Muscle of leg (tissue), 11 donors: Measurements from ENCODE around the gene DISC1. TPM values are rescaled to one million over a fixed set of nuclear protein-coding genes. Genes with fewer than 3 reads are reported as not detected.

ENCODE experiments used
- DNase-seq: peaks from one replicate; pipeline ENCODE4 v3.0.0; 2013
- H3K27ac ChIP-seq: one replicate; pipeline ENCODE4 v1.5.1; 2013; ENCODE audit warnings: mild to moderate bottlenecking, low read length, control low read depth
- H3K27me3 ChIP-seq: one replicate; pipeline ENCODE4 v1.6.1; 2013; ENCODE audit warnings: low read length; ENCODE audit not compliant: control insufficient read depth, insufficient read depth
- H3K36me3 ChIP-seq: one replicate; pipeline ENCODE4 v1.6.1; 2013; ENCODE audit warnings: low read length; ENCODE audit not compliant: control insufficient read depth, insufficient read depth
- H3K4me1 ChIP-seq: one replicate; pipeline ENCODE4 v1.6.1; 2013; ENCODE audit warnings: low read length; ENCODE audit not compliant: control insufficient read depth, insufficient read depth
- H3K4me3 ChIP-seq: one replicate; pipeline ENCODE4 v1.5.1; 2013; ENCODE audit warnings: low read length, control low read depth
- H3K9me3 ChIP-seq: replicated peaks from 2 replicates; pipeline ENCODE4 v1.6.1; 2013; ENCODE audit warnings: low read depth, low read length; ENCODE audit not compliant: control insufficient read depth
- WGBS: methylation state at CpG from one replicate; pipeline ENCODE4 v1.1.5; 2013; ENCODE audit warnings: missing lambda C conversion rate; ENCODE audit not compliant: insufficient coverage; 5-methylcytosine and 5-hydroxymethylcytosine counted together
- polyA plus RNA-seq, 8 donors: library from polyadenylated mRNA; unstranded; fragments of 120-200 nt; gene quantifications; one replicate each; pipeline versions ENCODE4 v1.2.1 to v1.2.3, GENCODE V29; 2013; ENCODE audit warnings: inconsistent platforms in 1 of 8, low replicate concordance in 1 of 8; ENCODE audit not compliant: insufficient read length in 8 of 8, insufficient read depth in 1 of 8
- total RNA-seq: library from RNA; stranded (reverse); fragments of 120-200 nt; gene quantifications from one replicate; pipeline ENCODE4 v1.2.4, GENCODE V29; 2013

Gene DISC1
- total and polyA plus RNA-seq, 9 donors = 4.5 to 10.7 (median 7.3) TPM

GRCh38 chr1:231738554-231738953, 112.0 kb downstream of the DISC1 start:
- no peak for DNase-seq
- Histone ChIP-seq H3K9me3 (no peaks in the 10 kb centered on the region), H3K4me3 (no peak overlapping the region), H3K36me3 (peaks cover 3% of the 10 kb centered on the region), H3K27ac (no peak overlapping the region), H3K4me1 (no peaks in the 10 kb centered on the region), H3K27me3 (no peaks in the 10 kb centered on the region)
- WGBS = no CpG with 5 or more reads among the region's 1 CpG

GRCh38 chr1:231743966-231744365, 117.4 kb downstream of the DISC1 start:
- Histone ChIP-seq H3K36me3 (peaks cover 3% of the 10 kb centered on the region), H3K9me3 (peaks cover 2% of the 10 kb centered on the region), H3K4me1 (peaks cover 3% of the 10 kb centered on the region), H3K27me3 (no peaks in the 10 kb centered on the region), H3K4me3 (no peak overlapping the region), H3K27ac (no peak overlapping the region)
- WGBS = 67% methylated on average over 2 of the region's 4 CpGs
- no peak for DNase-seq

- WGBS = no CpG with 5 or more reads among the region's 2 CpGs
- peak; percentile 62 for DNase-seq
- H3K9me3 ChIP-seq = peaks cover 13% of the 10 kb centered on the region
These were observed 122.3 kb downstream of the DISC1 start for GRCh38 chr1:231748760-231749415.

GRCh38 chr1:231750296-231750695, 123.7 kb downstream of the DISC1 start:
- Histone ChIP-seq H3K4me1 (peaks cover 10% of the 10 kb centered on the region), H3K9me3 (peaks cover 13% of the 10 kb centered on the region), H3K27ac (no peak overlapping the region), H3K36me3 (peaks cover 11% of the 10 kb centered on the region), H3K27me3 (no peaks in the 10 kb centered on the region), H3K4me3 (no peak overlapping the region)
- DNase-seq = no peak
- no CpG with 5 or more reads among the region's 2 CpGs for WGBS

More at GRCh38 chr1:231748760-231749415, 122.3 kb downstream of the DISC1 start:
- Histone ChIP-seq H3K27ac (no peak overlapping the region), H3K4me3 (no peak overlapping the region), H3K4me1 (peaks cover 10% of the 10 kb centered on the region), H3K27me3 (no peaks in the 10 kb centered on the region), H3K36me3 (peaks cover 11% of the 10 kb centered on the region)

- Histone ChIP-seq H3K4me3 (no peak overlapping the region), H3K27me3 (no peaks in the 10 kb centered on the region), H3K36me3 (peaks cover 11% of the 10 kb centered on the region), H3K4me1 (peaks cover 10% of the 10 kb centered on the region), H3K27ac (no peak overlapping the region), H3K9me3 (peaks cover 13% of the 10 kb centered on the region)
- DNase-seq = no peak
- WGBS = no CpG with 5 or more reads among the region's 3 CpGs
These were observed 124.3 kb downstream of the DISC1 start for GRCh38 chr1:231750818-231751362.

- Histone ChIP-seq H3K27me3 (no peaks in the 10 kb centered on the region), H3K9me3 (peaks cover 13% of the 10 kb centered on the region), H3K36me3 (peaks cover 11% of the 10 kb centered on the region), H3K27ac (no peak overlapping the region), H3K4me3 (no peak overlapping the region), H3K4me1 (peaks cover 10% of the 10 kb centered on the region)
- DNase-seq = no peak
These were observed 124.8 kb downstream of the DISC1 start for GRCh38 chr1:231751415-231751814.

GRCh38 chr1:231753313-231753712, 126.7 kb downstream of the DISC1 start:
- no peak overlapping the region for H3K4me3 ChIP-seq
- no peak overlapping the region for H3K27ac ChIP-seq
- H3K27me3 ChIP-seq = no peaks in the 10 kb centered on the region
- H3K9me3 ChIP-seq = peaks cover 11% of the 10 kb centered on the region
- peaks cover 10% of the 10 kb centered on the region for H3K4me1 ChIP-seq
- peaks cover 13% of the 10 kb centered on the region for H3K36me3 ChIP-seq
- no peak for DNase-seq
- 100% methylated on average over 1 of the region's 3 CpGs for WGBS

GRCh38 chr1:231757101-231757404, 130.5 kb downstream of the DISC1 start:
- H3K4me1 ChIP-seq = no peaks in the 10 kb centered on the region
- H3K27me3 ChIP-seq = no peaks in the 10 kb centered on the region
- no peak overlapping the region for H3K4me3 ChIP-seq
- H3K9me3 ChIP-seq = peaks cover 11% of the 10 kb centered on the region
- DNase-seq = no peak
- H3K27ac ChIP-seq = no peak overlapping the region
- H3K36me3 ChIP-seq = peaks cover 16% of the 10 kb centered on the region
- WGBS = no CpG with 5 or more reads among the region's 2 CpGs

- peaks cover 14% of the 10 kb centered on the region for H3K36me3 ChIP-seq
- no peaks in the 10 kb centered on the region for H3K27me3 ChIP-seq
- no peaks in the 10 kb centered on the region for H3K4me1 ChIP-seq
- H3K27ac ChIP-seq = no peak overlapping the region
- no peak for DNase-seq
- no peak overlapping the region for H3K4me3 ChIP-seq
- H3K9me3 ChIP-seq = peaks cover 9% of the 10 kb centered on the region
- 100% methylated on average over 3 of the region's 8 CpGs for WGBS
These were observed 131.2 kb downstream of the DISC1 start for GRCh38 chr1:231757759-231758158.

- H3K4me3 ChIP-seq = no peak overlapping the region
- no peaks in the 10 kb centered on the region for H3K27me3 ChIP-seq
- H3K27ac ChIP-seq = no peak overlapping the region
- WGBS = 67% methylated on average over 2 of the region's 3 CpGs
- H3K9me3 ChIP-seq = no peaks in the 10 kb centered on the region
- H3K36me3 ChIP-seq = peaks cover 9% of the 10 kb centered on the region
- H3K4me1 ChIP-seq = no peaks in the 10 kb centered on the region
- no peak for DNase-seq
These were observed 134.7 kb downstream of the DISC1 start for GRCh38 chr1:231761252-231761651.
